ENCODE data around the gene SPATS2L. TPM values are rescaled to one million over a fixed set of nuclear protein-coding genes. Genes with fewer than 3 reads are reported as not detected.

The SPATS2L gene
- total and polyA plus RNA-seq, 12 donors = 16.7 to 68.8 (median 43.6) TPM

DNA sequence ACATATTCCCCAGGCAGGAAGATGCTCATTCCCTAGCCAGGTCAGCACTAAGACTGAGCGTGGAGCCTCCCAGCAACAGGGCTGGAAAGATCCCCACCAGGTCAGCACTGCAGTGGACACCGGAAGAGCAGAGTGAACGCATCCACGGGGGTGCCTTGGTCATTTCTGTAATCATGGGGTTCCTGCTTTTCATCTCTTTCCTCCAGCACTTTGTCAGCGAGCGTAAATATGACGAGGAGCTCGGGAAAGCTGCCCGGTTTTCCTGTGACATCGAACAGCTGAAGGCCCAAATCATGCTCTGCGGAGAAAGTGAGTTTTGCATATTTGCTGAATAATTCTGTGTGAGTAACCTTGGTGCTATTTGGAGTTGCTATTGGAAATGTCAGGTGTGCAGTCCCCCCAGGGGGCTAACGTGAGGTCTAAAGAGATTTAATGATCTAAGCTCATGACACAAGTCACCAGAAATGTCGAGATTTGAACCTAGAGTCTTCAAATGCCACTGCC is 163.3 kb downstream of the SPATS2L start:
- Histone ChIP-seq H3K36me3 (replicated peaks in 1 of 2) (peaks cover 0 to 23% of the 10 kb centered on the region in 2 donors), H3K4me3 (no peak overlapping the region), H3K9me3 (replicated peaks in 1 of 3) (no peaks in the 10 kb centered on the region), H3K4me1 (replicated peaks in 1 of 2) (peaks cover 0 to 13% of the 10 kb centered on the region in 2 donors), H3K27me3 (no peaks in the 10 kb centered on the region), H3K27ac (no peak overlapping the region)
- 88 to 93% (median 91%) methylated on average over 13 of the region's 13 CpGs for WGBS, 4 donors
- intact Hi-C loops (cut with DNase I) = loop anchor here in 1 of 2 donors (5.0 kb wide), 1 partner anchor 482 kb away; no protein-coding TSS in a partner anchor
- TF ChIP-seq POLR2A (IDR thresholded peaks at IDR 0.05) = no peak
- TF ChIP-seq, protein P1, sequence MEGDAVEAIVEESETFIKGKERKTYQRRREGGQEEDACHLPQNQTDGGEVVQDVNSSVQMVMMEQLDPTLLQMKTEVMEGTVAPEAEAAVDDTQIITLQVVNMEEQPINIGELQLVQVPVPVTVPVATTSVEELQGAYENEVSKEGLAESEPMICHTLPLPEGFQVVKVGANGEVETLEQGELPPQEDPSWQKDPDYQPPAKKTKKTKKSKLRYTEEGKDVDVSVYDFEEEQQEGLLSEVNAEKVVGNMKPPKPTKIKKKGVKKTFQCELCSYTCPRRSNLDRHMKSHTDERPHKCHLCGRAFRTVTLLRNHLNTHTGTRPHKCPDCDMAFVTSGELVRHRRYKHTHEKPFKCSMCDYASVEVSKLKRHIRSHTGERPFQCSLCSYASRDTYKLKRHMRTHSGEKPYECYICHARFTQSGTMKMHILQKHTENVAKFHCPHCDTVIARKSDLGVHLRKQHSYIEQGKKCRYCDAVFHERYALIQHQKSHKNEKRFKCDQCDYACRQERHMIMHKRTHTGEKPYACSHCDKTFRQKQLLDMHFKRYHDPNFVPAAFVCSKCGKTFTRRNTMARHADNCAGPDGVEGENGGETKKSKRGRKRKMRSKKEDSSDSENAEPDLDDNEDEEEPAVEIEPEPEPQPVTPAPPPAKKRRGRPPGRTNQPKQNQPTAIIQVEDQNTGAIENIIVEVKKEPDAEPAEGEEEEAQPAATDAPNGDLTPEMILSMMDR (IDR thresholded peaks at IDR 0.05) = no peak
- DNase-seq = no peak

DNA sequence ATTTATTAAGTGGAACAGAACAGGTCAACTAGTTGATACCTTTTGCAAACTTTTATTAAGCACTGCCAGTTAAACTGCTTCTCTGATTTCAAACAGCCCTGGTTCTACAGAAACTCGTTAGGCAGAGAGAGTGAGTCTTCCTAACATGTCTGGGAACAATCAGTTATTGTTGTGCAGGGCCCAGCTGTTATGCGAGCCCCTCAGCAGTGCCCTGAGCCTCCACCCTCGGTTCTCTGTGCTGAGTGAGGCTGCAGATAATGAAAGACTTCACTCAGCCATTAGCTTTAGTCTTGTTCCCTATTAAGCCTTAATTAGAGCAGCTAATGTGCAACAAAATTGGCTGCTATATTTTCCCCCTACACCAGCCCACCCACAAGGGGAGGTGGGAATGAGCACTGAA is 163.7 kb downstream of the SPATS2L start:
- Histone ChIP-seq H3K36me3 (replicated peaks in 1 of 2) (peaks cover 0 to 23% of the 10 kb centered on the region in 2 donors), H3K9me3 (replicated peaks in 1 of 3) (no peaks in the 10 kb centered on the region), H3K4me1 (replicated peaks in 1 of 2) (peaks cover 0 to 13% of the 10 kb centered on the region in 2 donors), H3K4me3 (no peak overlapping the region), H3K27me3 (no peaks in the 10 kb centered on the region), H3K27ac (no peak overlapping the region)
- intact Hi-C loops (cut with DNase I) = loop anchor here in 1 of 2 donors (5.0 kb wide), 1 partner anchor 483 kb away; no protein-coding TSS in a partner anchor
- 80 to 91% (median 88%) methylated on average over 3 of the region's 3 CpGs for whole genome bisulfite sequencing, 4 donors
- DNase-seq = no peak
- TF ChIP-seq POLR2A (IDR thresholded peaks at IDR 0.05) = no peak
- TF ChIP-seq, protein P1 (IDR thresholded peaks at IDR 0.05) = no peak

DNA sequence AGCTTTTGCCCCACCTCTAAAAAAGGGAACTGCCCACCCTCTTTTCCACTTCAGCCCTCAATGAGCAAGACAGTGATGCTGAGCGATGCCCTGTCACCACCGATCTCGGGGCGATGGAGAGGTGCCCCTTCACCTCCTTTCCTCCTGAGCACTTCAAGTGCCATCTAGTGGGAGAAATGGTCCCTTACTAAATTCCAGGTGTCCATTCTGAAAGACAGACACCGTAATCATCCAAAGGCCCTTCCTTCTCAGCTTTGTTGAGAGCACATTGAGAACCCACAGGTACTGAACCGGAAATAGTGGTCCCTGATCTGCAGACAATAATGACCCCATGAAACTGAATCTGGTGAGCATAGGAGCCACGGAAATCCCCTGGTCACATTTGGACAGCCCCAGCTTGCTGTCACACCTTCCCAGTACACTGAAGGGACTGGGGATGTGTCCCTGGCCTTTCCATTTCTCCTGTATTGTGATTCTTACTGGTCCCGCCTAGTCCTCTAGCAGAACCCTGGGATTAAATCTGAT is 164.9 kb downstream of the SPATS2L start:
- no peak for DNase-seq
- Histone ChIP-seq H3K36me3 (replicated peaks in 1 of 2) (peaks cover 0 to 23% of the 10 kb centered on the region in 2 donors), H3K9me3 (replicated peaks in 1 of 3) (no peaks in the 10 kb centered on the region), H3K27me3 (no peaks in the 10 kb centered on the region), H3K4me1 (replicated peaks in 1 of 2) (peaks cover 0 to 12% of the 10 kb centered on the region in 2 donors), H3K27ac (no peak overlapping the region), H3K4me3 (no peak overlapping the region)
- 40 to 51% (median 48%) methylated on average over 8 of the region's 8 CpGs for WGBS, 4 donors
- TF ChIP-seq, protein P1 (IDR thresholded peaks at IDR 0.05) = peak in 5 of 6 experiments; percentile 39 to 74 (median 57)
- TF ChIP-seq POLR2A (IDR thresholded peaks at IDR 0.05) = no peak
- intact Hi-C loops (cut with DNase I) = loop anchor here in 1 of 2 donors (5.0 kb wide), 1 partner anchor 484 kb away; no protein-coding TSS in a partner anchor

DNA sequence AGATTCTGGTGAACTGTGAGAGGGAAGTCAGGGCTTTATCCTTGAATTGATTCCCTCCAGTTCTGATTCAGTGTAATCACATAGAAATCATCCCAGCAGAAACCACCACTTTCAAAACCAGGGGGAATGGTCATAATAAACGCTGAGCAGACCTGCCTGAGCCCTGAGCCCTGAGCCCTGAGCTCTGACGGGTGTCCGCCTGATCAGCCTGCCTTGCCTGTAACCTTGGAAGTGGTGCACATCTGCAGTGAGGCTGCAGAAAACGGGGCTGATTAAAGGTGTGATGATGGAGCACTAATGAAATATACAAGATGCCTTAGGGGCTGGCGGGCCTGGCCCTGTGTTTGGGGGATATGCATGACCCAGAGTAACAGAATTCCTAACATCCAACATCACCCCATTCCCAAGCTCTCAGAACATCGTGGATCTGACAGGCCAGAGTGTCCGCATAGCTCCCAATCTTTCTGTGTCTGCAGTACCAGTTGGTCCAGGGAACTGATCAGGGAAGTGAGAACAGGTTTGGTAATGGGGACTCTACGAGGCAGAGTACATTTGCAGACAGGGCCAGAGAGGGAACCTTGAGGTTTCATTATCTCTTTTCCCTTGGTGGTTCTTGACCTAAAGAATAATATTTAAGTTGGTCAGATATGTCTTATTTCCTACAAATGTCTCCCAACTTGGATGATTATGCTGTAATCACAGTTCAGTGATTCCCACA is 165.6 kb downstream of the SPATS2L start:
- H3K9me3 ChIP-seq (replicated peaks in 1 of 3) = no peaks in the 10 kb centered on the region
- no peak for DNase-seq
- H3K4me3 ChIP-seq = no peak overlapping the region
- WGBS, 4 donors = 82 to 88% (median 85%) methylated on average over 6 to 8 of the region's 8 CpGs
- no peak for TF ChIP-seq POLR2A (IDR thresholded peaks at IDR 0.05)
- TF ChIP-seq, protein P1 (IDR thresholded peaks at IDR 0.05) = no peak
- H3K4me1 ChIP-seq (replicated peaks in 1 of 2) = peaks cover 0 to 8% of the 10 kb centered on the region in 2 donors
- peaks cover 0 to 23% of the 10 kb centered on the region in 2 donors for H3K36me3 ChIP-seq (replicated peaks in 1 of 2)
- H3K27me3 ChIP-seq = no peaks in the 10 kb centered on the region
- H3K27ac ChIP-seq = no peak overlapping the region
- intact Hi-C loops (cut with DNase I) = loop anchor here in 1 of 2 donors (5.0 kb wide), 1 partner anchor 485 kb away; no protein-coding TSS in a partner anchor

All from adrenal gland (tissue), 12 donors.